H54 (cell line): ENCODE results near the gene KDM1B.
"Not testable (repeated sequence)": the region's sequence is repeated elsewhere in the genome, so short reads cannot be mapped to it uniquely, and the experiment has no call there.

Source experiments
- DNase-seq: peaks from one replicate; pipeline ENCODE4 v3.0.0; 2011; ENCODE audit warnings: low spot score, mixed read lengths; ENCODE audit not compliant: insufficient read length
- FAIRE-seq: peaks from 3 replicates; lab custom pipeline; 2011; peaks lifted over from hg19 to GRCh38; lab: Jason Lieb, UNC
- POLR2A ChIP-seq: IDR thresholded peaks from 2 replicates; pipeline ENCODE4 v1.6.1; 2011; ENCODE audit warnings: low read depth, mild to moderate bottlenecking, low read length

The KDM1B gene

GRCh38 chr6:18139935-18140621, 15.1 kb upstream of the KDM1B start:
- no peak for DNase-seq
- no peak for TF ChIP-seq POLR2A
- no peak for FAIRE-seq

- no peak for TF ChIP-seq POLR2A
- no peak for DNase-seq
Measured at GRCh38 chr6:18141805-18142590, 13.2 kb upstream of the KDM1B start.

GRCh38 chr6:18142591-18142861, 12.7 kb upstream of the KDM1B start:
- no peak for TF ChIP-seq POLR2A
- DNase-seq (no peak), FAIRE-seq (no peak)

More at GRCh38 chr6:18141805-18142590, 13.2 kb upstream of the KDM1B start:
- FAIRE-seq = no peak

GRCh38 chr6:18147160-18147559, 8.1 kb upstream of the KDM1B start:
- TF ChIP-seq POLR2A = no peak
- FAIRE-seq (peak; percentile 88), DNase-seq (peak; percentile 22)

- FAIRE-seq (no peak), DNase-seq (no peak)
- TF ChIP-seq POLR2A = no peak
Measured at GRCh38 chr6:18147616-18148015, 7.6 kb upstream of the KDM1B start.

- FAIRE-seq (peak; percentile 100), DNase-seq (peak; percentile 29)
- TF ChIP-seq POLR2A = no peak
Measured at GRCh38 chr6:18148304-18149025, 6.8 kb upstream of the KDM1B start.

GRCh38 chr6:18151391-18151790, 3.8 kb upstream of the KDM1B start:
- DNase-seq, FAIRE-seq: not testable (repeated sequence)

- DNase-seq = no peak
- no peak for TF ChIP-seq POLR2A
- FAIRE-seq = no peak
Measured at GRCh38 chr6:18151801-18152200, 3.4 kb upstream of the KDM1B start.

- FAIRE-seq (no peak), DNase-seq (no peak)
- TF ChIP-seq POLR2A = no peak
Measured at GRCh38 chr6:18153311-18153703, 1.9 kb upstream of the KDM1B start.

GRCh38 chr6:18154507-18155149, 594 bp upstream of the KDM1B start, which contains the start of gene TPMT:
Gene TPMT (minus strand): TSS chr6:18155077. CDS start chr6:18149127, 5,950 bp downstream.
- DNase-seq (peak; percentile 69), FAIRE-seq (no peak)
- peak; percentile 78 for TF ChIP-seq POLR2A

- DNase-seq = peak; percentile 40
- no peak for TF ChIP-seq POLR2A
- FAIRE-seq = peak; percentile 58
Measured at GRCh38 chr6:18155864-18156421, 721 bp downstream of the KDM1B start.

- DNase-seq (no peak), FAIRE-seq (no peak)
- TF ChIP-seq POLR2A = no peak
Measured at GRCh38 chr6:18160911-18161310, 5.7 kb downstream of the KDM1B start.

- DNase-seq (no peak), FAIRE-seq (no peak)
- TF ChIP-seq POLR2A = no peak
Measured at GRCh38 chr6:18161431-18161830, 6.2 kb downstream of the KDM1B start.
